Glomerular visceral epithelial cell (primary cell): ENCODE results near the gene KRT82.
A peak's percentile ranks its signal among the peaks of the same experiment; 100 is the strongest.
"Not testable (repeated sequence)": the region's sequence is repeated elsewhere in the genome, so short reads cannot be mapped to it uniquely, and the experiment has no call there.

Experiments
- DNase-seq: peaks from one replicate; pipeline ENCODE4 v3.0.0-alpha.2; 2016; ENCODE audit errors: extremely low spot score

Gene KRT82

DNA sequence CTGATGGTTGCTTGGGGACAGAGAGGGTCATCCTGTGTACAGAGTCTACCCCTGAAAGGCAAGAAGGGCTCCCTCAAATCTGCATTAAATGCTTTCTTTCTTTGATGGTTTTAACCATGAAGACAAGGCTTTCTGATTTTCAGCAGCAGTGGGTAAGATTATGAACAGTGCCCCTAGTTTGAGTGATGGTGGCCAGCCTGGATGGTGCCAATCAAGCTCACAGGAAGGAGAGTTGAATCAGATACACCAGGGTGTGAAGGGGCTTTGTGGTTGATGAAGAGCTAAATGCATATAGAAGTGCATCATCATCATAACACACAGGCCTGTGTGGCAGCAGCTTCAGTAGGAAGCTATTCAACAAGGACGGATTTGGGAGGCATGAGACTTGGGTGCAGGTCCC, 44.6 kb downstream of the KRT82 start:
- DNase-seq: no peak

DNA sequence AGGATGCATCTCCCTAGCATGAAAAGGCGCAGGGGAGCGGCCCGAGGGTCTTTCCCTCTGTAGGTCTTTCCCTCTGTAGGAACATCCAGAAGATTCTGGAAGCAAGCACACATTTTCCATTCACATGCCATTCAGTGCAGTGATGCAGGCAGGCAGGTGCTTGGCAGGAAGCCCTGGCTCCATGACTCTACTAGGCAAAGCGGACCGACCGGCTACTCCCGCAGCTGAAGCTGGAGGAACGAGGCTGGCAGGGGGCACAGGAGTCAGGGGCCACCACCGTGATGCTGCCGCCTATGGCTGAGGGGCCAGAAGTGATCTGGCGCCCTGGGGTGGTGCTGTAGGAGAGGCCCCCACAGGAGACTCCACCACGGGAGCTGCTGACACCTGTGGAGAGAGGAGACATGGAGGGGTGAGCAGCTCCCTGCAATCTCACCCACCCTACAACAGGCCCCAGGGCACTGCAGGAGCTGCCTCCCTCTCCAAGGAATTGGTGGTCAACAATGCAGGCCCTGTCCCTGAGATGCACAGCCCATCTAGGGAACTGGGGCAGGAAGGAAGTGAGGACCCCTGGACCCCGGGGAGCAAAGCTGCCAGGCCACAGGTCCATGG, 45.4 kb downstream of the KRT82 start:
- DNase-seq: no peak

DNA sequence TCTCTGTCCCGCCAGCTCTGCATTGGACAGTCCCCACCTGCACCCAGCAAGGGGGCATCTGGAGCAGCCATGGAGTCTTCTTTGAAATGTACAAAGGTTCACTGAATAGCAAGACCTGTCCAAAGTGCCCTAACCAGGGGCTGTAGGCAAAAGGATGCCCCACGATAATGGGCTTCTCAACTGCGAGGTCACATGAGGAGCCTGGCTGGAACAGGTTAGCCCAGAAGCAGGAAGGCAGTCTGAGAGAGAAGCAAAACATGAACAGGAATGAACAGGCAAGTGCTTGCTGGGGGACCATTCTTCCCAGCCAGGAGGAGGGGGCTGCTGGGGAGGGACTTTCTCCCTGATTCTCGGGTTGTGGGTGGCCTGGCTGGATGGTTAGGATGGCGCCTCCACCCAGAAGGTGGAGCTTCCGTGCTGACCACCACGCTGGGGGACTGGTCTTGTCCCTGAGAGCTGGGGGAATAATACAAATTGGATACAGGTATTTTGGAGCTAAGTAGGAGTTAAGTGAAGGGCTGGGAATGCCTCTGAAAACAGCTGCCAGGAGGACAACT, 46.0 kb downstream of the KRT82 start:
- no peak for DNase-seq

DNA sequence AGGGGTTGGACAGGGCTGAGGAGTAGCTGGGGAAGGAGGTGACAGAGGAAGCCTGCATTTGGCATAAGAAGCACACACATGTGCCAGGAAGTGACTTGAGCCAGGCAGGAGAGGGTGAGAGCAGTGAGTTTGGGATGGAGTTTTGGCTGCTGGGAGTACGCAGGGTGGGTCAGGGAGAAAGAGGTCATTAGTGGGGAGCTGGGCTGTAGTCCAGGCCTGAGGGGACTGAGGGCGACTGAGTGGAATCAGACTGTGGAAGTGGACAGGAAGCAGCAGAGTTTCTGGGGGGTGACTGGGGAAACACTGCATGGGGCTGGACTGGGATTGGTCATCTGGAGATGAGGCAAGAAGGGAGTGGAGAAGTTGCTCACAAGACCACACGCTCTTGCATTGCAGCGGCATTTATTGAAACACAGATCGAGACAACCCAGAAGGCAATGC, 46.5 kb downstream of the KRT82 start:
- DNase-seq: no peak

DNA sequence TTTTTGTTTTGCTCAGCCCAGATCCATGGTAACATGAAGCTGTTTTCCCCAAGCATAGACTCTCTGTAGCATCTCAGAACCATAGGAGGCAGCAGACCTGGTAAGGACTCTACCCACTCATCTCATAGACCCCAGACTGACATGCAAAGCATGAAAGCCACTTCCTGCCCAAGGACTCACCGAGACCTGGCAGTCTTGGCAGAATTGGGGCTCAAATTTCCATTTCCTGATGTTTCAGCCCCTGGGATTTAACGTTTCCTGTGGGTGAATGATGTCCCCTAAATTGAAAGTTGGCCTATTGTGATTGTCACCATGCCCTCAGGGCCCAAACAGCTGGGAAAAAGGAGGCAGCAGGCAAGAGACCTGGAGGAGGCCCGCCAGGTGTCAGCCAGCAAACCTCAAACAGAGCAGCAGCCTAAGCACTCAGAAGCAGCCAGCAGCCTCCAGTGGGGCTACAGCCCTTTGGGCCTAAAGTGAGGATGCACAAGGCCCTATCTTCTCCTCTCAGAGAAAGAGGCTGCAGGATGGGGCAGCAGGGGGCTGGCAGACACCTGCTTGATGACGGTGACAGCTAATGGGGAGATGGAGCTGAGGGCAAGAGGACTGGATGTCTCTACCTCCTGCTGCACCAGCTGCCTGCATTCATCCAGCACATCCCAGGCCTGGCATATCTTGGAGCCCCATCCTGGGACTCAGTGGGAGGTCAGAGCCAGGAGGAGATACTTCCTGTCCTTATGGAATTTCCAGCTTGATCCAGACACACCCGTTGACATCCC, 47.4 kb downstream of the KRT82 start:
- peak; percentile 24 for DNase-seq

DNA sequence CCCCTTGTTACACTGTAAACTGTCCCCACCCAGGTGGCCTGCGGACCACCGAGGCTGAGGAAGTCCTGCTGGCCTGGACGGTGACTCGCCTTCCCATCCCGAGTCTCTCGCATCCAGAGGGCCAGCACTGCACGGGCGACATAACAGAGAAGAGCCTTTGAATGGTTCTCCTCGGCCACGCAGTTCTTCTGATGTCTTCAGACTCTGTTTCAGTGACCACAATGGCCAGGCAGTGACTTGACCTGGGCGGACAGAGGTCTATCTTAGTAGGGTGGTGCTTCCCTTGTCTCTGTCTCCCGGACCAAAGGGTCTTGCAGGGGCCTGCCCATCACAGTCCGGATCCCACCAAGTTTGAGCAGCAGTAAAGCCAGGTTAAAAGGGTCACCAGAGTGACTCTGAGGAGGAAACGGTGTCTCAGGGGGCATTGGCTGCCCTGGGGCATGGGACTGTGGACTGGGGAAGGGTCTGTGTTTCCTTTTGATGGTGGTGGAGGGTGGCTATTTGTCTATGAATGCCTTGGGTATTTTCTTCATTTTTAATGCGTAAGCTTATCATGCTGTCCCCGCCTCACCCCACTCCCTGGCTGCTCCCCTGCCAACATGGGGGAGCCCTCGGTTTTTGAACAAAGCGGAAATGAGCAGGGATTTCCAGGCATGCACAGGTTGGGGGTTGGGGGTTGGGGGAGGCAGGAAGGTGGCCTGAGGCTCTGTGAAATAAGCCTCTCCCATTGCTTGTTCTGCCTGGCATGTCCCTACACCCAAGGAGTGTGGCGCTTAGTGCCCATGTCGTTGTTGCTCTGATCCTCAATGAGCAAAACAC, 49.2 kb downstream of the KRT82 start:
- no peak for DNase-seq

DNA sequence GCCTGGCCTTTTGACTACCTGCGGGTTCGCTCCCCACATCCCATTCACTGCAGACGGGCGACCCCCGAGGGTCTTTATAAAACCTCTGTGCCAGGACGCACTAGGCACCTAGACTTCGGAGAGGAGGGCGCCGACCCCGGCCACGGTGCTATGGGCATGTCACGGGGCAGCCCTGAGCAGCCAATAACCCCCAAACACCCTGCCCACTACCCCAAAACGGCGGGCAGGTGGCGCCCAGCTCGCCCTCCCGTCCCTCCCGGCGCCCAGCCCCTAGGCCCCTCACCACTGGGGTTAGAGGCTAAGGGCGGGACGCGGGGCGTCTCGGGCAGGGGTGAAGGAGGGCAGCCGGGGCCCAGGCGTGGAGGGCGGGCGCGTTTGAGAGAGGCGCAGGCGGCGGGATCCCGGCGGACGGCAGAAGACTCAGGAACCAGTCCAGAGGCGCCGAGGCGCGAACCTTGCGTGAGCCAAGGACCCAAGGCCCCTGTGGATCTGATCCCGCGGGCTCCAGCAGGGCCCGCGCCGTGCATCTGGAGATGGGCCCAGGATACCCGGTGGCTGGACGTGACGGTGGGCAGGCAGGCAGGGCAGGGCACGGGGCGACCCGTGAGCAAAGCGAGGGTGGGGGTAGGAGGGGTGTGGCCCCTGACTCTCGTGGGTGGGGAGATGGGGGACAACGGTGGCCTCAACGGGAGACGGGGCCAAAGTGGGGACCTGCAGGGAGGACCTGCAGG, 49.9 kb downstream of the KRT82 start:
- DNase-seq: no peak

DNA sequence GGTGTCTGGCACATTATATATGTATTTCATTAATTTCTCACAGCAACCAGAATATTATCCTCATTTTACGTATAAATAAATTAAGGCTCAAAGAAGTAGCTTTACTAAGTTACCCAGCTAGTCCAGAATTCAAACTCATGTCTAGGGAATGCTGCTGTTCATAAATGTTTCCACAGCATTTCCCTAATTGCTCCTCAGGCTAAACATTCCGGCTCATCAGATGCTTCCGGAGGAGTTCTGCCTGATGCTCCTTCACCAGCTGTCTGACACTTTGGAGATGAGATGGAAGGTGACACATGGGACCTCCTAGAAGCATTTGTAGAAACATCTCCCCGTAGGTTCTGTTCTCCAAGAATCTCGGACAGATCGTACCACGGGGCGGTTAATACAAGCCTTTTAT, 51.0 kb downstream of the KRT82 start:
- DNase-seq: no peak

DNA sequence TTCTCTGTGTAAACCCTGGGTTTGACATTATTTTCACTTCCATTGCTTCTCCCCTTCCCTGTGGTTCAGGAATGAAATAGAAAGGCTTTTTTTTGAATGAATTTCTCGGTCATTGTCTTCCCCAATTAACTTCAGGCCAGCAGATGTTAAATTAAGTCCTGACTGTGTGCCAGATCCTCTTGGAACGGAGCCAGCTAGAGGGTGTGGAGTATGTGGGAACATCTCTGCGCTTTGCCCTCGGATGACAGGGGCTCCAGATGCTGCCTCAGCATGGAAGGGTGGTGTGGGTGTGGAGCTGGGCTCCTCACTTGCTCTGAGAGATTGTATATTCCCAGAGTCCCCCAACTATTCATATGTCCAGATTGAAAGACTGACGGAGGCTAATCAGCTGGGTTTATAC, 51.9 kb downstream of the KRT82 start:
- no peak for DNase-seq

DNA sequence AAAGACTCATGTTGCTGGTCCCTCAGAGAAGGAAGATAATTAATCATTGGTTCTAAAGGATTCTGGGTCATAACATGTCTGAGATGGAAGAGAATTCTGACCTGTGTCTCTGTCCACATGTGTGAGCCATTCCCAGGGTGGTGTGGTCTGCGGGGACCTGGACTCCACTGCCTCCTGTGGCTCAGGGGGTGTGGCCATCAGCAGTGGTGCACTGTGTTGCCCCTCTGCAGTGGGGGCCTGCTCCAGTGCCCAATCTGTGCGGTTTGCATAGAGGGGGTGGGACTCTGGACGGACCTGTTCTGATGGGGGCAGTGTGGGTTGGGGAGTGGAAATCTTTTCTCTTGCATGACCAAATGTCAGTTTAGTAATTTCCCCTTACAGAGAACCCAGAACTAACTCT, 52.4 kb downstream of the KRT82 start:
- no peak for DNase-seq

DNA sequence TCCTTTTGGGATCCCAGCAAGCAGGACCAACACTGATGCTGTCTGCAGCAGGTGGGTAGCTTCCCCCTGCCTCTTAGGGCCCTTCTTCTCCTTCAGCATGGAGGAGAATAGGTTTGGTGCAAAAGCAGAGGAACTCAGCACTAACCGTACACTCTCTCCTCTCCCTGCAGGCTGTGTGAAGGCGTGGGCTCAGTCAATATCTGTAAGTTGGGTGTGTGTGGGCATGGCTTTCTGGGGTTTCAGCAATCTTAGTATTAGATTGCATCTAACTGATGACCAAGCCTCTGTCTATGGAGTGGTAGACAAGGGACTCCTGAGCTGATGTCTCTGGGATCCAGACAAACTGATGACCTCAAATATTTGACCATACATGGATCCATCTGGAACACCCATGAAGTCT, 53.2 kb downstream of the KRT82 start:
- no peak for DNase-seq

DNA sequence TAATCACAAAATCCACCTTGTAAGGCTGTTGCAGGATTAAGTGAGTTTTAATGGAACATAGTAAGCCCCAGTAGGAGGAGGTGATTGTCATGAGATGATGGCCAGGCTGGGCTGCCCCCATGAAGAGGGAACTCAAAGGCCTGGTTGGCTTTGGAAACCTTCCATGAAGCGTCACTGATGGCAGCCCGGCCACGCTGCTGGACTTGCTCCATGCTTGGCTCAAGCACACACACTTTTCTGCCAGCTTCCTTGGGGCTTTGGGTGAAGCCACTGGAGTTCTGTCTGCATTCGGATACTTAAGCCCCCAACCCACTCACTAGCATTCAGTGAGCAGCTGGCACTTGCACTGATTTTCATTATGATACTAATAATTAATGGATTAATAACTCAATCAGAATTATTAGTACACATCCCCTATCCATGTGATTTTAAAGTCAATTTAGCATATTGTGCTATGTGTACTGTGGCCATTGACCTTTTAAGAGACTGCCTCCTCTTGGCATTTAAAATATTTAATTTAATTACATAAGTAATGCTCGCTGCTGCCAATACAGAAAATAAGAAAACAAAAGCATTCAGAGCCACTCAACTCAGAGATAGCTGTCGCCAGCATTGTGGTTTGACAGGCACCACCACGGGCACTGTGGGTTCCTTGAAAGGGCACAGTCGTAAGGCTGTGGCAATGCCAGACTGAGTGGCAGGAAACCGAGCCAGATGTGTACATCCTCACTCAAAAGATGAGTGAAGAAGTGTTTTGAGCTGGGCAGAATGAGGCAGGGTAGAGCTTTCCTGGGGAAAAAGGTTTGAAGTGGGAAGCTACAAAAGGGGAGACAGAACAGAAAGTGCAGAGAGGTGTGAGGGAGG, 54.7 kb downstream of the KRT82 start:
- DNase-seq: no peak

DNA sequence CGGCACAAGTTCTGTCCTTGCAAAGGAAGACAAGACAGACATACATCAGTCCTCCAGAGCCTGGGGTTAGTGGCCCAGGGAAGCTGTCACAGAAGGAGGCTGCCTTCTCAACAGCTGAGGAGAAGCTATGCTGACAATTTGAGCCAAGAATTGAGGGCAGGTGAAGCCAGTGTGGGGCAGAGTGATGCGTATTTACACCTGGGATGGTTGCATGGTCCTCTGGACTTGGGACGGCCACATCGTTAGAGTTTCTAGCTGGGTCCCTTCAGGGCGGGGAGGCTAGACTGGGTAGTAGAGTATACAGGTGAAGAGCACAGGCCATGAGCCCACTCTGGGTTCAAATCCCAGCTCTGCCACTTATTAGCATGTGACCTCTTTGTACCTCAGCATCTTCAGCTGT, 55.3 kb downstream of the KRT82 start:
- no peak for DNase-seq

DNA sequence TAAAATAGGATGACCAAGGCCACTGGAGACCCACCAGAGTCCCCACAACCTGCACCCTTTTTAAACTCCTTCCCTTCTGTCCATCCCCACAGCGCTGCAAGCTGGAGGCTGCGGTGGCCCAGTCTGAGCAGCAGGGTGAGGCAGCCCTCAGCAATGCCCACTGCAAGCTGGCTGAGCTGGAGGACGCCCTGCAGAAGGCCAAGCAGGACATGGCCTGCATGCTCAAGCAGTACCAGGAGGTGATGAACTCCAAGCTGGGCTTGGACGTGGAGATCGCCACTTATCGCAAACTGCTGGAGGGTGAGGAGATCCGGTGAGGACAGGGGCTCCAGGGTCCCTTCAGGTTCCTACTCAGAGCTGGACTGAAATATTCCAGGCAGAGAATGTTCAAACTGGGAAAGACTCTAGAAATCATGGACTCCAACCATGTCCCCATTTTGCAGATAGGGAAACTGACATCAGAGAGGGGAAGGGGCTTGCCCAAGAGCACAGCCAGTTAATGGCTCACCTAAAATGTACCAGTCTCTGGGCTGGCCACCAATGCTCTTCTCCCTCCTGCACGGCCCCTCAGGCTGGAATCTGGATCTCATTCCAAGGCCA, 56.0 kb downstream of the KRT82 start:
- DNase-seq: no peak

DNA sequence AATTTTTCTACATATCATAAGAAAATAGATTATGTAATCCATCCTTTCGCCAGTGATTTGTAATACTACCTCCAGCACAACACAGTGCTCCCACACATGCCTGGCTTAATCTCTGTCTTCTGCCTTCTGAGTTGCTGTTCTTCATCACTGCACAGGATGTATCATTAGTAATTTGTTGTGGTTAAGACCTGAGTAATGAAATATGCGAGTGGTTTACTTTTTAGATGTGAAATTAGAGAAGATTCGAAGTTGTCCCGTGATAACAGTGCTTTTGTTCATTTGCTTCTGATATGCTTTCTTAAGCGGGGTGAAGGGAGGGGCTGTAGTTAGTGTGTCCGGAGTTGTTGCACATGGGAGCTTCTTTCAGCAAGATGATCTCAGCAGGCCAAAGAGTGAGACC, 56.9 kb downstream of the KRT82 start:
- DNase-seq: peak; percentile 62

DNA sequence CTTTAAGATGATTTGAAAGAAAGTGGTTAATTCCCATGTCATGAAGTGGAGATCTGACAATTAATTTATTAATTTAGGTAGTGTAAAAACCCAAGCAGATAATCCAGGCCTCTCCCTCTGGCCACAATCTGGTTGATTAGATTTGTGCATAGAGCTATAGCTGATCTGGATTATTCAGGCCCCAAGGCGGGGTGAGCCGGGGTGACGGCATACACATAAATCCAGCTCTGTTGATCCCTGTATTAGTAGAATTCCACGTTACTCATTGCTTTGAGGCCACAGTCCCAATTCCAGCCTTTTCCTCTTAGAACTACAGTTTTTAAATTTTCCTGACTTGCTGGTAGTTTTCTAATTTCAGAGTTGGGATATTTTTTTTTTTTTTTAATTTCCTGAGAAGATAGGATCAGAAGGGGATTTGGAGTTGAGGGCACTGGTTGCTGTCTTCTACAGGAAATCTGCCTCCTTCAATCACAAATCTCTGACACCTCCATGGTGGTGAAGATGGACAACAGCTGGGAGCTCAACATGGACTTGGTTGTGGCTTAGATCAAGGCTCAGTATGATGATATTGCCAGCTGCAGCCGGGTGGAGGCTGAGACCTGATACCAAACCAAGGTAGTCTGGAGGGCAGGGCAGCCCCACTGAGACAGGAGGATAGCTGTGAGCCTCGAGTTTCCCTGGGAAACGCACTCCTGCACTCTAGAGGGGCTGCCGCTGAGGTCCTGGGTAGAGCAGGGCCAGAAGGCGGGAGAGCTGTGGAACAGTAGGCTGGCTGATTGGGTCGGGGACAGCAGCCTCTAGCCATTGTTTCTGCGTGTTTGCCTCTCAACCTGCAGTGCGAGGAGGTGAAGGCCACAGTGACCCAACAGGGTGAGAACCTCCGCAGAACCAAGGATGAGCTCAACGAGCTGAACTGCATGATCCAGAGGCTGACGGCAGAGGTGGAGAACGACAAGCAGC, 58.3 kb downstream of the KRT82 start:
- DNase-seq: no peak

DNA sequence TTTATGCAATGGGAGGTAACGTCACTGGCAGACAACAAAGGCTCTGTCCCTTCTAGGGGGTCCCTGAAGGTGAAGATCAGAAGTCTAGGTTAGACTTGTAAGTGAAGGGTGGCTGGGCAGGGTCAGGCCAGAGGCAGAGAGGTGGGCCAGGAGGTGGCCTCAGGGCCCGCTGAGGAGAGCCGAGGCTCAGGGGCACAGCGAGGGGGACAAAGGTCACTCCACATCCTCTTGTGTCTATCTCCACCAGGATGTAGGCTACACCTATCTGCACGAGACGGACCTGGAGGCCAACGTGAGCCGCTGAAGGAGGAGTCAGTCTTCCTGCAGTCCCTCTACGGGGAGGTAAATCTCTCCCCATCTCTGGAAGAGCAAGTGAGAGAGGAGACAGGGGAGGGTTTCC, 59.1 kb downstream of the KRT82 start:
- DNase-seq: no peak

DNA sequence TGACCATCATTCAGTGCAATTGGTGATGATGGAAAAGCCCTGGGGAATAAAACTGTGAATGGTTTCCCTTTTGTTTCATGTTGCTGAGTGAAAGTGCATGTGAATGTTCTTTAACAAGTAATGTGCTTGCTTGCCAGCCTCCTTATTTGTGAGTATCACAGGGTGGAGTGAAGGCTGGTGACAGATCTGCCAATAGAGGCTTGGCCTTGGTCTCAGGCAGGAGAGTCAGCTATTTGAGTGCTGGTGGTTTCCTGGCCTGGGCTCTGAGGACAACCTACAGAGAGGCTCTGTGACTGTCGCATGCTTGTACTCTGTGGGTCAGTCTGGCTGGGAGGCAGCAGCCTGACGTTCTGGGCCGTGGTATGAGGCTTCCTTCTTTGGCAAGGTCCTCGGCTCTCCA, 59.5 kb downstream of the KRT82 start:
- DNase-seq: no peak

DNA sequence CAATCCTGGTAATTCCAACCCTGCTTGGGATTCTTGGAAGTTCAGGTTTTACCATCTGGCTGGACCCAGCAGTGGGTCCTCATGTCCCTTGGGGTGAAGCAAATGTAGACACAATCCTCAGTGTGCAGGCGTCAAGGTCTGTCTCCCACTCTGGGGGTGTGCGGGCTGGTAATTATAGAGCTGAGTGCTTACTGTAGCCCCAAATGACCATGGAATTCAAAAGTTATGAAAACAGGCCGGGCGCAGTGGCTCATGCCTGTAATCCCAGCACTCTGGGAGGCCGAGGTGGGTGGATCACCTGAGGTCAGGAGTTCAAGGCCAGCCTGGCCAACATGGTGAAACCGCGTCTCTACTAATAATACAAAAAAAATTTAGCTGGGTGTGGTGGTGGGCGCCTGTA, 61.1 kb downstream of the KRT82 start:
- DNase-seq: not testable (repeated sequence)
